Fibroblast of skin of left biceps (primary cell): Measurements from ENCODE around the gene RBPMS2.

Source experiments
- DNase-seq, 2 experiments: peaks; one replicate each; pipeline ENCODE4 v3.0.0-alpha.2; 2013; ENCODE audit warnings: low read depth in 2 of 2

RBPMS2 gene

DNA sequence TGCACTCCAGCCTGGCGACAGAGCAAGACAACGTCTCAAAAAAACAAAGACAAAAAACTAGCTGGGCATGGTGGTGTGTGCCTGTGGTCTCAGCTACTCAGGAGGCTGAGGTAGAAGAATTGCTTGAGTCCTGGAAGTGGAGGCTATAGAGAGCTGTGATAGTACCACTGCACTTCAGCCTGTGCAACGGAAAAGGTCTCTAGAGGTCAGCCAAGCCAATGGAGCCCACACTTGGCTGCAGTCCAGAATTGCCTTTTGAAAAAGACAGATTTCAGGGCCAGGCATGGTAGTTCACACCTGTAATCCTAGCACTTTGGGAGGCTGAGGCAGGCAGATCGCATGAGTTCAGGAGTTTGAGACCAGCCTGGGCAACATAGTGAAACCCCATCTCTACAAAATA, 8.4 kb upstream of the RBPMS2 start:
- DNase-seq: no peak

DNA sequence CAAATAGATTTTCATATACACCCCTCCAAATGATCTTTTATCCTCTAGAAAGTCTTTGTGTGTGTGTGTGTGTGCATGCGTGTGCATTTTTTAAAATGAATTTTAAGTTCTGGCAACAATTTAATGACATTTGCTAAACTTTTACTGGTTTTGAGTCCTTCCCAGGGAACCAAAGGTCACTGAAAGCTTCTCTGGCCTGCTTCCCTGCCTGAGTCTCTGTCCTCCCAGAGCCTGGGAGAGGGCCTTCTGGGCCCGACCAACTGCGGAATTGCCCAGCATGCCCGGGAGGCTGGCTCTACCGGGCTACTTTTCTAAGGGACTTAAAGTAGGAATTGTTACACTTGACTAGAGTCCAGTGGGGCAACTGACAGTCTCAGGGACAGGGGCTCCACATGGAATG, 7.4 kb upstream of the RBPMS2 start:
- DNase-seq: no peak

DNA sequence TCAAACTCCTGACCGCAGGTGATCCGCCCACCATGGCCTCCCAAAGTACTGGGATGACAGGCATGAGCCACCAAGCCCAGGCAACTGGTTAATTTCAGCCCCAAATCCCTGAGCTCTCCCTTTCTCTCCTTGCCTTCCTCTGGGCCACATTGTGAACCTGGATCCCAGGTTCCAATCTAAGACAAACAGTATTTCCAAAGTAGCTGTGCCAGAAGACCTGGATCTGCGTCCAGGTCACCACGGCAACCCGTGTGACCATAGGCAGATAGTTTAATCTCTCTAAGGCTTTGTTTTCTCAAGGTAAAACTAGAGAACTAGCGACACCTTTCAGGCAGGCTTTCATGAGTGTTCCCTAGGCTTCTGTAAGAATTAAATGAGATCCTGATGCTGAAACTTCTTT, 5.9 kb upstream of the RBPMS2 start:
- no peak for DNase-seq

DNA sequence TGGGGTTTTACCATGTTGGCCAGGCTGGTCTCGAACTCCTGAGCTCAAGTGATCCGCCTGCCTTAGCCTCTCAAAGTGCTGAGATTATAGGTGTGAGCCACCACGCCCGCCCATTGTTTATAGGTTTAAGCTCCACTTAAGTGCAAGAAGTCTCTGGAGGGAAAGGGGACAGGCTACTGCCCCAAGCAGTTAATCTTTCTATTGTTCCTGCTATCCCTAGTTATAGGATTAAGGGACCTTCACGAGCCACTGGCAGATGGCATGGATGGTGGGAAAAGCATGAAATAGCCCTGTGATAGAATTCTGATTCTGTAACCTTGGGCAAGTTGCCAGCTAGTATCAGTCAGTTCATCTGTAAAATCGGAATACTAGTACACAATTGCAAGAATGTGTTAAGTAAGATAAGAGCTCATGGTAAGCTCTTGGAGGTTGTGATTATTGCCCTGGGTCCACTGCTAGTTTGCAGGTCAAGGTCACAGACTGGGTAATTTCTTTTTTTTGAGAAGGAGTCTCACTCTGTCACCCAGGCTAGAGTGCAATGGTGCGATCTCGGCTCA, 5.3 kb upstream of the RBPMS2 start:
- no peak for DNase-seq

DNA sequence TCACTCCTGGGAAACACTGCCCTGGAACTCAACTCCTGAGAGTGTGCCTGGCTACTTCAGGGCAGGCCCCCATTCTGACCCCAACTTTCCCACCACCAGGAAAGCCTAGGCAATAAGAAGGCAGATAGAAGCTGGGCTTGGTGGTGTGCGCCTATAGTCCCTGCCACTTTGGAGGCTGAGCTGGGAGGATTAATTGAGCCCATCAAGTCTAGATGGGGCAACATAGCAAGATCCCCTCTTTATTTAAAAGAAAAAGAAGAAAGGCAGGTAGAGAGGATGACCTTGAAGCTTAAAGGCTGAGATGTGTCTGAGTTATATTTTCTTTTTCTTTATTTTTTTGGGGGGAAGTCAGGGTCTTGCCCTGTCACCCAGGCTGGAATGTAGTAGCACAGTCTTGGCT, 4.2 kb upstream of the RBPMS2 start:
- no peak for DNase-seq

DNA sequence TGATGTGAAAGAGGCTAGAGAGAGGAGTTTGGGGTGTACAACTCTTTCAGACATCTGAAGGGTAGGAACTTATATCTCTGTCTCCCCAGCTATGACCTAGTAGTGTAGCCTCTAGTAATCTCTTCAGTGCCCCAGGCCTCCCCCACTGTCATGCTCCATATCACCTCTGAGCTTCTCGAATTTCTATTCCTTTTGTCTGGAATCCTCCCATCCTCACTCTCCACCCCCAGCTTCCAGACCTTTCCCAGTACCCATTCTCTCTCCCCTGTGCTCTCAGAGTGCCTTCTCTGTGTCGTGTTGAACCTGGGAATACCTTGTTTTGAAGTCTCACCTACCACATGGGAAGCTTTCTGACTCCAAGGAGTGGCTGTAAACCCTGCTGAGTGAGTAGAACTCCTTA, 3.6 kb upstream of the RBPMS2 start:
- DNase-seq: no peak

DNA sequence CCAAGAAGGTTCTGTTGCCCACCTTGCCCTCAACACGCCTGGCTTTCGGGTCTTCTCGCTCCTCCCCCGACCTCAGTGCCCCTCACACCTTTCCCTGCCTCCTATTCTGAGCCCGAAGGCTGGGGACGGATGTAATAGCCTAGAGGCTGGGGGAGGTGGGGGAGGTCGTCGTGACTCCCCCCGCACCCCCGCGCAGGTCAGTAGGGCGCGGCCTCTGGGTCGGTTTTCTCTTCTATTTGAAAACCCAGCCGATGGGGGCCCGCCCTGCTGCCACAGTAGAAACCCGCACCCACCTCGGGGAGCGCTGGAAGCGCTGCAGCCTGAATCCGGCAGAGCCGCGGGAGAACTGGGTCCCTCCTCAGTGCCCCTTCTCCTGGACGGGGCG, 1.0 kb upstream of the RBPMS2 start:
- no peak for DNase-seq

DNA sequence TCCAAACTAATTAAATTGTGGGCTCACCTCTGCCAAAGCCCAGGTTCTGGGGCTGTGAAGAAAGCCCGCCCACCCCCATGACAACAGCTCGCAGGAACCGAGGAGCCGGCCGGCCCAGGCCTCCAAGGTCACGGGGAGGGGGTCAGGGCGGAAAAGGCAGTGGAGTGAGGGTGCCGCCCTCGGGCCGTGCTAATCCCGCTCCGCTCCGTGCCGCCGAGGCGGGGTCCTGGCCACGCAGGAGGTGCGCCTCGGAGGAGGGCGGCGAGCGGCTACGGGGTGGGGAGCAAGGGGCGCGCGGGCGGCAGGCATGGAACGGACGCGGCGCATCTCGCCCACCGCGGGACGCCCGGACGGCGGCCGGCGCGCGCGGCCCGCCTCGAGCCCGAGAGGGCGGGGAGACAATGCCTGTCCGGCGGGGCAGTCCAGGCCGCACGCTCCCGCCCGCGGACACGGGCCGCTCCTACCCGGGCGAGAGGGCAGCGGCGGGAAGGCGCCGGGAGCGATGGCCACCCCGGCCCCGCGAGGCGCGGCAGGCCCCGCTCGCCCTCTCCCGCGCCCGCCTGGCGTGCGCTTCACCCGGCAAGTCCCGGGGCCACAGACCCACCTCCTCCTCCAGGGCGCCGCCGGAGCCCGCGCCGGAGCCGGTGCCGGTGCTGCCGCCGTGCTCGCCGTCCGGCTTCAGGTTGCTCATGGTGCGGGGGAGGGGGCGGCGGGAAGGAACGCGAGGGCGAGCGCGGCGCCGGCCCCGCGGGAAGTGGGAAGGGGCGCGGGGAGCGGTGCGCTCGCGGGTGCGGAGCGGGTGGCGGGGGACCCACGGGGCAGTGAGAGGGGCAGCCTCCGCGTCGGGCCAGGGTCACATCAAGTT, 528 bp downstream of the RBPMS2 start:
- no peak for DNase-seq

DNA sequence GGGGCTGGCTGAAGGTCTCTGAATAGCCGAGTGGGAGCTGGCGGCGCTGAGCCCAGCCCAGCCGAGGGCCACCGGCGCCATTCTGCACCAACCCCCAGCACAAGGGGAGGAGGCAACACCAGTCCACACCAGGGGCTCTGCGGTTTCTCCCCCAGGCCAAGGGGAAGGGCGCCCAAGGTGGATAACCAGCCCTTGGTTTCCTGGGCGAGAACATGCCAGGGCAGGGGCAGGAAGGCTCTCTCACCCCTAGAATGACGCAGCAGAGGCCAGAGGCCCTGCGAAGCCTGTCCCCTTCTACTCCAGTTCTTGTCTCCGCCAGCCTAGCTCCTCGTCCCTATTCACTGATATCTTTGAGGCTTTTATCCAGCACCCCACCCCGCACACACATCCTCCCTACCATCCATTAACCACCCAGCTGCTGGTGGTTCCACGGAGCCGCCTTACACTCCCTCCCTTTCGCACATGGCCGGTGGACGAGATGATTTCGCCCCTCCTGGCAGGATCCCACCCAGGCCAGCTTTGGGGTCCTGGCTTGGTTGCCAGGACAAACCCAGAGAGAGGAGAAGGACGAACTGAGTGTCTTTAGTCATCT, 1.3 kb downstream of the RBPMS2 start:
- no peak for DNase-seq

DNA sequence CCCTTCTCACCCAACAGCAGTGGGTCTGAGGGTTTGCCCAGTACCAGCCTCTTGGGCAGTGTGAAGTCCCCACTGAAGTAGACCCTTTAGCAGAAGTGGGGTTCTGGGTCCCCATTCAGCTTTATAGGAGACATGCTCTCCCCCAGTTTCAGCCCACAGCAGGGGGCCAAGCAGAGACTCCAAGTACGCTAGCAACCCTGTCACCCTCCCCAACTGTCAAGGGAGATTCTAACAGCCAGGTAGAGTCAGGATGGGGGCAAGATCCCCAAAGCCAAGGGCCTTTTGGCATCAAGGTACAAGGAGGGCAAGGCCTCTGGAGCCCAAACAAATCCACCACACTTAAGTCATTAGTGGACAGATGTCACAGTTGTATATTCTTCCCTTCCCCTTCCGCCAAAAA, 1.8 kb downstream of the RBPMS2 start:
- DNase-seq: no peak

DNA sequence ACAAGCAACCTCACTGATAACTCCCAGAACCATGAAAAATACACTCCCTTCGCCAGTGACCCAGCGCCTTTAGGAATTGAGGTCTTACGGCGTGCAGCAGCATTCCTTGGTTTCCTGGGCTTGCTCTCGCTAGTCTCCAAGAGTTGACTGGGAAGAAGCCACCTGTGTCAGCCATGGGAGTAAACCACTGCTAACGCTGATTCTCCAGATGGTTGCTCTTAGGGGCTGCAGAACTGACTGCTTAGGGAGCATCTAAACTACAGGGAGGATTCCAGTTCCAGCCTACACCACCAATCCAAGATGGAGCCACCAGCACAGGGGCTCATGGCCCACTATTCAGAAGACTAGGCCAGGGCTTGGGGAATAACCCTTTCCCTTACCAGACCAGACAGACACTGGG, 2.4 kb downstream of the RBPMS2 start:
- DNase-seq: no peak

DNA sequence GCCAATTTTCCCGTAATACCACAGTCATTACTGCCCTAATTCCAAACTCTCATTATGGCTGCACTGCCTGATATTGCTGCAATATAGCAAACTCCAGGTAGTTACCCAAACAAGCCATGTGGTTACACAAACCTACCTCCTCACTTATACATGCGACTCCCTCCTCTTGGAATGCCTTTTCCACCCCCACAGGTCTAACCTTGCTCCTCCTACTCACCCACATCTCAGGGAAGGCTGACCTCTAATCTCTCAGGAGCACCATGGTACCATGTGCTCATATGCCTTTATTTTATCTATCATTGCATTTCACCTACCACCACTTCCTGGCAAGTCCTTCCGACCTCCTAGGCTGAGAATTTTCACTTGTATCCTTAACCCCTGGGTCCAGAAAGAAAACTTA, 2.9 kb downstream of the RBPMS2 start:
- DNase-seq: no peak

DNA sequence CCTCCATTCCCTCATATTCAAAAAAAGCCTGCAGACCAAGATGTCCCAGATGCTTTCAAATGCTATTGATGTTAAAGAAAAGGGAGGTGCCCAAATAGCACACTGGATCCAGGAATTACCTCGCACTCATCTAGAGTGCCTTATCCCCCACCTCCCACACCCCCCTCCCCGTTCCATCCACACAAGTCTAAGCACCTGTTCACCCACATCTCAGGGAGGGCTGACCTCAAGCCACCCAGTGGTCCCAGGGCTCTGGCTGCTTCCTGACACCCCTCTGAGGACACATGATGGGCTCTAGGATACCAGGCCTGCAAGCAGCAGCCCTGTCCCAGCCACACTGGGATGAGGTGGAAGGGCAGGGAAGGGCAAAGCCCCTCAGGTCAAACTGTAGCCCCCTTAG, 4.8 kb downstream of the RBPMS2 start:
- DNase-seq: no peak

DNA sequence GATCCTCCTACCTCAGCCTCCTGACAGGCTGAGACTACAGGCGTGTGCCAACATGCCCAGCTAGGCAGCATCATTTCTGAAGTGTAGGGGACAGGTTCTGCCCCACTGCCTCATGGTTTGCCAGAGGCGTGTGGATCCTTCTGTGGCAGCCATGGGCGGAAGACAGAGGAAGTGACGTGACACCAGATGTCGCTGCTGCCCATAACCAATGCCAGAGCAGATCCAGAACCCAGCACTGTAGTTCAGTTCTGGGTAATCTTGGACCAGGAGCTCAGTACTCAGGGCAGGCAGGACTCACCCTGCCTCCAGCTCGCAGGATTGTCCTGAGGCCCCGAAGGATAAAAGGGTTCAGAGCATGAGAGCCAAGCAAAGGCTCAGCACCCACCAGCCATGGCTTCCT, 8.2 kb downstream of the RBPMS2 start:
- DNase-seq: no peak

DNA sequence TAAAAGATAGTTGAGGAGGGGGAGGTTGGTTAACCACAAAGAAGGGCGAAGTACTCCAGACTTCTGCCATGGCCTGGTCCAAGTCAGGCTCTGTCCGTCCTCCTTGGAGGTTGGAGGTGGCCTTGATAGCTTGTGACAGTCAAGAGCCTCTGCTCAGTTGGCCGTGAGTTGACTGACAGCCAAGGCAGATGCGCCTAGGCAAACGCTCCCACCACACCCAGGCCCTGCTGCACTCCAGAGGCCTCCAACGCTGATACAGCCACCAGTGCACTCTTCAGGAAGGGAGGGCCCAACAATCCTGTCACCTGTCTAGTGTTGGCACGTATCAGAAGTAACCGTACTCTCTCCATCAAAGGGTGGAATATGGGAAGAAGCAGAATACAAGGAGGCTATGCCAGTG, 9.3 kb downstream of the RBPMS2 start:
- no peak for DNase-seq

DNA sequence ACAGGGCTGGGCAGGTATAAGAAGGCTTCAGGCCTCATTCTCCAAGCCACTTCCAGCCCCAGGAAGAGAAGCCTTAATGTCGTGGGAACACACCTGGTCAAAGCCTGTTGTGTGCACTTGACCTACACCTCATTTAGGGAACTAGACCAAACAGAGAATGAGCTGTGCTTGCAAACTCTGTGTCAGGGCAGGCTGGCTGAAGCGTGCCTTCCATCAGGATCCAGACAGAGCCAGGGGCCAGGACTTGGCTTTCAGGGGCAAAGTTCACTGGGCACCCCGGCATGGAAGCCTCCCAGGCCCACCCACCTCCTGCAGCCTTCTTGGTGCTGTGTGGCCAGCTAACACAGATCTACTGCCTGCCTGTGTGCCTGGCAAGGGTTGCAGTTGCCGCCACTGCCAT, 11.5 kb downstream of the RBPMS2 start:
- no peak for DNase-seq

DNA sequence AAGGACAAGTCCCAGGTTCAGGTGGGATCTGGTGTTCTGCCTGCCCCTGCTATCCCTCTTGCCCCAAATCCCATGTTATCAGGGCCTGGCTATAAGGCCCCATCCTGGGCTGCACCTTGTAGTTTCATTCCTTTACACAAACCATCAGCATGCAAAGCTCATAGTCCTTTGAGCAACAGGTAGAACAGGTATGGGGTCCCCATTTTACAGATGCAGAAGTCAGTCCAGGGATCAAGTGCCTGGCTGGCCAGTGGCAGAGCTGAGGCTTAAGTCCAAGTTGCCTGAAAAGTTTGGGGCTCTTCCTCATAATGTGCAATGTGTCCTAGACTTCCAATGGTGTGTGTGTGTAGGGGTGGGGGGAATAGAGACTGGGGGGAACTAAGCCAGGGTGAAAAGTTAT, 11.9 kb downstream of the RBPMS2 start:
- no peak for DNase-seq

DNA sequence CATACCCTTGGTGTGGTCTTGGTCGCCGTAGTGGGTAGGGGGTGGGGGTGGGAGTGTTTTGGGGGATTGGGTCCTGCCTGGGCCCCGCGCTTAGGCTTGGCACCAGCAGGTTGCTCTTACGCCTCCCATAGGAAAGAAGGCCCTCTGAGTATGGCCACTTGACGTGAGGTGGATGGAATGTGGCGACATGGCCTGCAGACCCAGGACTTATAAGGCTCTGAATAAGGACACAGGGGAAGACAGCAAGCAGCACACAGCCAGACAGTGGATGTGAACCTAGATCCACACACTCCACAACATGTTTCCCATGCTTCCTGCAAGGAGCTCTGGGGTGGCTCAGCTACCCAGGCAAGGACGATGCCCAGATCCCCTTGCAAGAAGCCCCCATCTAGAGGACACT, 12.4 kb downstream of the RBPMS2 start:
- no peak for DNase-seq

DNA sequence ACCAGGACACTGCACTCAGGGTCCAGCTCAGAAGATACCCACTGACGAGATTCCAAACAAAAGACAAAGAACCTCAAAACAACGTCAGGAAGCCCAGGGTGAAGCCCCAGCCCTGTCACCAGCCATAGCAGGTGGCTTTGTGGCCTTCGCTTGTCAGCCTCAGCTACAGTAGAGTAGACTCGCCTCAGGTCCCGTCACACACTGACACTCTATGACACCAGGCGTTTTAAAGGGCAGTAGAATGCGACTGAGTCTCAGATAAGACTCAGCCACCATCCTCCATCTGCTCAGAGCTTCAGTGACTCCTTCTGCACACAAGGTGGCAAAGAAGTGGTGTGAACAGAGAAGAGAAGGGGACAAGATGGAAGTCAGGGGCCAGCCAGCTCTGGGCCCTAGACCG, 12.8 kb downstream of the RBPMS2 start:
- no peak for DNase-seq

DNA sequence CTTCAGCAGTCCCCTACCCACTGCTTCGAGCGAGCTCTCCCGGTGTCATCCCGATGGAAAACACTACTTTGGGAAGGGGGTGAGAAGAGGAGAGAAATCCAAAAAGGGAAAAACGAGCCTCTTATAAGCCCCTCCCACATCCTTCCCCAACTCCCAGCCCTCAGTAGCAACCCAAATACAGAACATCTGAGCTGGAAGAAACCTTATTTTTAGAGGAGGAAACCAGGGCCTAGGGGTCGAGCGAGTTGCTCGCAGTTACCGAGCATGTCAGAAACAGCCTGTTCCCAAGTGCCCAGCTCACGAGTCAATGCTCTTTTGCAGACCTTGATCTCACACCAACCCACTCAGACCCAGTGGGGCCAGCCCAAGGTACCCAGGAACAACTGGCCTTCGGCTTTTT, 14.2 kb downstream of the RBPMS2 start:
- no peak for DNase-seq

DNA sequence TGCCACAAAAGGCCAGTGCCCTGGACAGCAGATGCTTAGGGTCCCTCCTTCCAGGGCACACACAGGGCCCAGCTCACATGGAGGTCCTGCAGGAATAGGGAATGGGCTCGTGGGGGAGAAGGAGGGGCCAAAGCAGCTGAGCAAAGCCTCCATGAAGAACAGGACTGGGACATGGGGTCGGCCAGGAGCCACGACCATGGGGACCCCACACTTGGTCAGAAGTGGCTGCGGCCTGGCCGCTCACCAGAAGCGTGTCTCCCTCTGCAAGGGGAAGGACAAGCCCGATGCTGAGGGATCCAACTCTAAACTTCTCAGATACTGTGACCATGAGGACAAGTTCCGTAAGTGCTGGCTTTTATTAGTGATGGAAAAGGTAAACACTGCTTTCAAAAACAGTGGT, 15.3 kb downstream of the RBPMS2 start:
- no peak for DNase-seq

DNA sequence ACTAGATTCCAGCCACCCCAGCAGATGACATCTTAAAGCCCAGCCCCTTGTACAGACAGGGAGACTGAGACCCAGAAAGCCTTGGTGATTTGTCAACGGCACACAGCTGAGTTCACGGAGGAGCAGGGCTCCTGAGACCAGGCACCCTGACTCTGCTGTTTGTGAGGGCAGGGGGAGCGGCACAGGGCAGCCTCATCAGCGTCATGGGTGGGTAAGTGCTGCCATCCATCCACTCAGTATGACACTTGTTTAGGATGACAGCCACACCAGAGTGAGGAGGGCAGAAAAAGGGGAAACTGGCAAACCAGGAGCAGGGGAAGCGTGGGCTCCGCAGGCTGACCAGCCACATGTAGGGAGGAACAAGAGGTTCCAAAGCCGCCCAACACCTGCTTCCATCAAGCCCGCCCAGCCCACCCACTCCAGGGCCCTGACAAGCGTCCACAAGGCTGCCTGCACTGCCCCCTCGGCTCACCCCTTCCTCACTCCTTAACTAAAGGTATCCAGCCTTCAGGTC, 19.9 kb downstream of the RBPMS2 start:
- DNase-seq: no peak
